ENCODE data around the gene C3orf20.
A peak's percentile ranks its signal among the peaks of the same experiment; 100 is the strongest.
"Not testable (repeated sequence)": the region's sequence is repeated elsewhere in the genome, so short reads cannot be mapped to it uniquely, and the experiment has no call there.

The C3orf20 gene

DNA sequence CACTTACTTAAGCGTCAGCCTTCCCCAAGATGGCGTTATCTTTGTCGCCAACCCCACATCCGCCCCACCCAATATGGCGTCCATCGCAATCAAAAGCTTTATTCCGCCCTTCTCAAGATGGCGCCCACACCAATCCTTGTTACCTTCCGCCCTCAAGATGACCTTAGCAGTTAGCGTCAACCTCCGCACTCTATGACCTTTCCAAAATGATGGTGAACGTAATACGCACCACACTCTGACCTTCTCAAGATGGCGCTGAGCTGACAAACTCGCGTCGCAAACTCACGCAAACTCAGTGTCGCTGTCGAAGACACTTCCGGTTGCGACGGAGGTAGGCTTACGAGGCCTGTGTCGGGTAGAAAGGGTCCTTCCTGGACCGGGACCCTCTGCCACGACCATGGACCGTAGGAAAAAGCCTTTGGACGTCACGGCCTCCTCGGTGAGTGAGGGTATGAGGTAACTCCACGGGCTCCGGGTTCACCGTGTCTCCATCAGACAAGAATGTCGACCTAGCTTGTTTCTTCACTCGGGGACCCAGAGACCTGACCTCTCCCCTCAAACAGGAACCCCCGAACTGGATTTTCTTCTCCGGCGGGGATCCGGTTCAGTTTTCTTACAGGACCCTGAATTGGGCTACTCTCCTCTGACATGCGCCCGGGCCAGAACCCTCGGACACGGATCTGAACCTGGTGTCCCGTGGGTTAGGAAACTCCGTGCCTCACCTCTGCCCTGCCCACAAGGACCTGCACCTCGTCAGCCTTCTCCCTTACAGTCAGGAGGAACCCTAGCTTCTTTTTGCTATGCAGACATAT is 23.3 kb upstream of the C3orf20 start, which contains the start of gene CCDC174:
Gene CCDC174 (plus strand): TSS at position 323 of the 812 bp plus-strand sequence. CDS start 75 bp downstream, at position 398.
- DNase-seq, result peak; percentile 97

DNA sequence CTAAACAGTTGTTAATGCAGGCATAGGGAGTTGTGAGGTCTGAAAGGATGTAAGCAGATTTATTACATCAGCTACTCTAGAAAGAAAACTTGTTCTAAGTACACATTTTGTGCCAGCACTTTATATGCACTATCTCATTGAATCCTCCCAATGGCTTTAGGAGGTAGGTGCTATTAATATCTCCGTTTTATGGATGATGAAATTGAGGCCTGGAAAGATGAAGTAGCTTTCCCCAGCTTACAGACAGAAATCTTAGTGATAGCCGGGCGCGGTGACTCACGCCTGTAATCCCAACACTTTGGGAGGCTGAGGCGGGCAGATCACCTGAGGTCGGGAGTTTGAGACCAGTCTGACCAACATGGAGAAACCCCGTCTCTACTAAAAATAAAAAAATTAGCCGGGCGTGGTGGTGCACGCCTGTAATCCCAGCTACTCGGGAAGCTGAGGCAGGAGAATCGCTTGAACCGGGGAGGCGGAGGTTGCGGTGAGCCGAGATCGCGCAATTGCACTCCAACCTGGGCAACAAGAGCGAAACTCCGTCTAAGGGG is 22.5 kb upstream of the C3orf20 start:
- not testable (repeated sequence) for DNase-seq

DNA sequence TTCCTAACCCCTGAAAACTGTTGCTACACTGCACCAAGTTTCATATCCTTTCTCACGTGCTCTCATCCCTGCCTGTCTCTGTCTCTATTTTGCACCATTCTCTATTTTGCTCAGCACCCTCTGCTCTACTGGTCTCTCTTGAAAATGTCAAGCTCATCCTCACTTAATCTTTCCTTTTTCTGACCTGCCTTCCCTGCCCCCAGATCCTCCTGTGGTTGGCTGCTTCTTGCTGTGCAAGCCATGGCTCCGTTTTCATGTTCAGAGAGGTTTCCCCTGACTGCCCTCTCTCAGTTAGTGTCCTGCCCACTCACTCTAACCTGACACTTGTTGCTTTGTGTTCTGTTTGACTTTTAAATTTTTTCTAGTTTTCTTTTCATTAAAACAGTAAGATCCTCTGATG is 17.4 kb upstream of the C3orf20 start:
- no peak for DNase-seq

DNA sequence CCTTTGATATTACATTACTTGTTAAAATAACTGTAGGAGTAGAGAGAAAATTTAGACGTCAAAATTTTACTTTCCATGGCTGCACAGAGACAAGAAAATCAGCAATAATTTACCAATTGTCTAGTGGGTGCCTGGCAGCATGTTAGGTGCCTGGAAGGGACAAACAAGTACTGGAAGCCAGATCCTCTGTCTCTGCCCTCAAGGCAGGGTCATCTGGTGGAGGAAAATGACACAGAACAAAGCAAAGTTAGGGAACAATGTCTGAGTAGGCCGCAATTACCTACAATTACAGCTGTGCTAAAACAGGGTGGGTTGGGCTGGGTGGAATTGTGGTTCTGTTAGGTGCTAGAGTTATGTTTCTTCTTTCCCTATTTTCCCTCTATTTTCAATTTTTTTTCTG is 16.0 kb upstream of the C3orf20 start:
- peak; percentile 75 for DNase-seq

DNA sequence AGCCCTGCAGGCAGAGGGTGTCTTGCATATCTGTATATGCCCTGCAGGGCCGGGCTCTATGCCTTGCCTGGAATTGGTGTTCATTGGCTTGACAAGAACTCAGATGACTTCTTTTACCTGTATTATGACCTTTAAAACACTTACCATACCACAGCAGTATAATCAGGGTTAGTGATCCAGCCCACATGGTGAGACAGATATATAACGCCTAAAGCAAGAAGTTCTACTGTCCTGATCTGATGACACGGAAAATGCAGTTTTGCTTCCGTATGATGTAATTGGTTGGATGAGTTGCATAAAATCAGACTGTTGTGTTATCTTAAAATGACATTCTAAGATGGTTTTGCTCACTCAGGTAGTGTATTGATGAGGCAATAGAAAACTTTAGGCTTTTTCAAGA is 14.0 kb upstream of the C3orf20 start:
- no peak for DNase-seq

DNA sequence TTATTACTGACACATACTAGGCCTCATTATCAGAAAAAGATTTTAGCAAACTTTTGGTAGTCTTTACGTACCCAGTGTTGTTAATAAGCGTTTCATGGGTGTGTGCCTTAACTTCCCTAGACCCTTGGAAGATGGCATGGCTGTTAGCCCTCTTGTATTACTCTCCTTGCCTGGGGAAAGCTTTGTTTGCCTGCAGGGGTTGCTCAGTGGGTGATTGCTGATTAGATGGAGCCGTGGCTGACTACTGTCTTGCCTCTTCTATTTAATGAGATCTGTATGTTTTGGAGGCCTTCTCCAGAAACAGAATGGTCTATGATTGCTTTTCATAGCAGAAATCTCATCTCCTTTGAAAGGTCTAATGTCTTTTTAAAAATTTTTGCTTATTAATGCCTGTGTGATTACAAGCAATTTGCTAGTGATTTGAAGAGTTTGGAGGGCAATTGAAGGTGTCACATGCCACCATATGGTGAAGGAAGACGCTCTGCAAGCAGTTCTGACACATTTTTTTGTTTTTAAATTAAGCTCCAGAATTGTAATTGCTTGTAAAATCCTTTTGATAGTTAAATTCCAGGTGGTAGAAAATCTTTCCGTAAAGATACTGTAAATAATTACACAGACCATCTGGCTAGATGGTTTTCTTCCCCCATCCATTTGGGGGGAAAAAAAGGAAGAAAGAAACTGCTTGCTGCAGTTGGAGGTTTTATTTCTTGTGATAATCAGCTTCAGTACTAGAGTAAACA is 11.4 kb upstream of the C3orf20 start:
- peak; percentile 72 for DNase-seq

DNA sequence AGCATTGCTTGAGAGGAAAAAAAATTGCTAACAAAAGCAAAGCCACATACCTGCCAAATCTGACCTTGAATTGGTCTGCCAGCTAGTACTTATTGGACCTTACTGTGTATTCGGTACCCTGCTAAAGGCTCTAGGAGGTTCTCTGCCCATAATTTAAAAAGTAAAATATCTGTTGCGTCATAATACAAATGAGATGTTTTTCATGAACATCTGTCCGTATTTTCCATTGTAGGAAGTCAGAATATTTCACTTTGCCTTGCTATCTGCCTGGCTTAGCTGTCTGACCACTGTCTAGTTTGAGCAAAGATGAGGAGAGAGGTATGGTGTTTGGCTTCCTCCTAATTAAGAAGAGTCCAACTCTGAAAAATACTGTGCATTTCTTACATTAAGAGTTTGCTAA is 10.8 kb upstream of the C3orf20 start:
- peak; percentile 25 for DNase-seq

DNA sequence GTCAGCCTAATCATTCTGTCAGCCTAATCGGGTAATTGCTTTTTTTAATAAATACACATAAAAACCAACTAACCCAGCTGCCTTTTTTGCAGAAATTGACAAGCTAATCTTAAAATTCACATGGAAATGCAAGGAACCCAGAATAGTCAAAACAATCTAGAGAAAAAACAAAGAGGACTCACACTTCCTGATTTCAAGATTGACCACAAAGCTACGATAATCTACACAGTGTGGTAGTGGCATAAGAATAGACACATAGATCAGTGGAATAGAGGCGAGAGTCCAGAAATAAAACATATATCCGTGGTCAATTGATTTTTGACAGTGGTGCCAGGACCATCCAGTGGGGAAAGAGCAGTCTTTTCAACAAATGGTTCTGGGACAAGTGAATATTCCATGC is 2.4 kb upstream of the C3orf20 start:
- DNase-seq, result no peak

DNA sequence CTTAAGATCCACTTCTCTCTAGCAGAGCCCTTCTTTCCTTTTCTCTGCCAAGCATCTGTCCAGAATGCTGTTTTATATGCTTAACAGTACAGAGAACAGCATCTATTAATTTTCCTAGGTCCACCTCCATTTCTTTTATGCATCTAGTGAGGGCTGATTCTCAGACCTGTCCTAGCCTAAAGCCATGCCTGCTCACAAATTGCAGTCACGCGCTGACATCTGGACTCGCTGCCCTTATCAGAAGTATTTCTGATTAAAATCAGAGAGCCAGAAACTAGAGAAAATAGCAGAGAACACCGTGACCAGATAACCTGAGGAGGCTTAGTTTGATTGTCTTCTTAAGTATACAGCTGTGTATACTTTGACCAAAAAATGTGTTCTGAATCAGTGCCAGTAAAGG is 1.9 kb downstream of the C3orf20 start:
- no peak for DNase-seq

DNA sequence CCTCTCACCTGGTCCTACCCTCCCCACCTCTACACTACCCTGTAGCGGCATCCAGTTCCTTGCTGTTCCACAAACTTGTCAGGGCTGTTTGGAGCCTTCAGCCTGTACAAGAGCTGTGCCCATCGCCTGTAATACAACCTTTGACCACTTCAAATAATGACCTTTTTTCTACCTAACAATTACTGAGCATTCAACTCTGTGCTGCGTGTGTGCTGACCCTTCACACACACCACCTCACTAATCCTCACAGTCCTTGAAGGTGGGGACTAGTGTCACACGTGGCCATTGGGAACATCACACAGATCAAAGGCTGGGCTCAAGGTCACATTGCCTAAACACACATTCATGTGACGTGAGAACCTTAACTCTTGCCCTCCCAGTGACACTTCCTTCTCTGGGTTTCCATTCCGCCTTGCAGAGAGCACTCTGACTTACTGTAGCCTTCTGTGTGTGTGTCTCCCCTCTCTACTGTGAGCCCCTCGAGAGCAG is 3.1 kb downstream of the C3orf20 start:
- DNase-seq, result no peak

DNA sequence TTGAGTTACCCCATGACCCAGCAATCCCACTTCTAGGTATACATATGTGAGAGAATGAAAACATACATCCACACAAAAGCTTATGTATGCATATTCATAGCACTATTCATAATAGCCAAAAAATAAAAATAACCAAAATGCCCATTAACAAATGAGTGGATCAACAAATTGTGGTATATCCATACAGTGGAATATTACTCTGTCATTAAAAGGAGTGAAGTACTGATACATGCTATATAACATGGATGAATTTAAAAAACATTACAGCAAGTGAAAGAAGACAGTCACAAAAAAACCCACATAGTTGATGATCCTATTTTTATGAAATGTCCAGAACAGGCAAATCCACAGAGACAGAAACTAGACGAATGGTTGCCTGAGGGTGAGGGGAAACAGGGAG is 5.2 kb downstream of the C3orf20 start:
- DNase-seq, result no peak

DNA sequence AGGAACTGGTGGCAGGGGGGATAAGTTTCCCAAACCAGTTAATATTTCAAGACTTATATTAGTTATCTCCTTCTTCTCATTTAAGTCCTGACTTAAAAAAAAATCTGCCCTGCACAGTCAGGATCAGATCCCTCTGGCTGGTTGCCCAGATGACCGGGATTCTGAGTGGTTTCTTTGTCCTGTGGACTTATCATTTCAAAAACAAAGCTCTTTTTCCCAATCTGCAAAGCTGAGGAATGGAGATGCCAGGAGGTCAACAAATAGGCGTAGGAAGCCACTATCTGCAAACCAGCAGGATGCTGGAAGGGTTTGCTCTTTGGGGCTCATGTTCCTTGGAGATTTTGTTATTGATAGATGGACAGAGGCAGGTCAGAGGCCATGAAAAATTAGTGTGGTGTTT is 5.8 kb downstream of the C3orf20 start:
- DNase-seq, result no peak

DNA sequence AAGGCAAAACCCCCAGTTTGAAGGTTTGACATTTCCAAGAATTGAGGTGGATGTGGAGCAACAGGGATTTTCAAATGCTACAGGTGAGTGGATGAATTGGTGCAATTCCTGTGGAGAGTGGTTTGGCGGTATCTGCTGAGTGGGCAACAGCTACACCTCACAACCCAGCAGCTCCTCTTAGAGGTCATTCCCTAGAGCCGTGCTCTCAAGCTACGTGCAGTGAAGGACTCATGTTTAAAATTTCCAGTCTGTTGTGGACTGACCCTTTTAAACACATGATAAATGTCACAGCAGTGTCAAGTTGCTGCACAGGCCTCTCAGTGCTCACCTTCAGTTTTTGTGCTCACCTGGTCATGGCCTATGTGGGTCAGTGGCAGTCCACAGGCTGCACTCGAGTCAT is 9.5 kb downstream of the C3orf20 start:
- DNase-seq, result no peak

DNA sequence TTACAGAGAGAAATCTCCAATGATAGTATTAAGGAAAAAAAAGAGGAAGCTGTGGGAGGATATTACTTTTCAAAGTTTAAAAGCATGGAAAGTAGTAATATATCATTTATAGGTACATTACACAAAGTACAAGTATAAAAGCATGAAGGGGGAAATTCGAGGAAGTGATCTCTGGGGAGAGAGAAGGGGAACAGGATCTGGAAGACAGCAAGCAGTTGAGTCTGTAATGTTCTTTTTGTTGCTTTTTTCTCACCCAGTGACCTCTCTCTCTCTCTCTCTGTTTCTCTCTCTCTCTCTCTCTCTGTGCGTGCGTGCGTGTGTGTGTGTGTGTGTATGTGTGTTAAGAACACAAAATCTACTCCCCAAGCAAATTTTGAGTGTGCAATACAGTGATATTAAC is 10.2 kb downstream of the C3orf20 start:
- no peak for DNase-seq

DNA sequence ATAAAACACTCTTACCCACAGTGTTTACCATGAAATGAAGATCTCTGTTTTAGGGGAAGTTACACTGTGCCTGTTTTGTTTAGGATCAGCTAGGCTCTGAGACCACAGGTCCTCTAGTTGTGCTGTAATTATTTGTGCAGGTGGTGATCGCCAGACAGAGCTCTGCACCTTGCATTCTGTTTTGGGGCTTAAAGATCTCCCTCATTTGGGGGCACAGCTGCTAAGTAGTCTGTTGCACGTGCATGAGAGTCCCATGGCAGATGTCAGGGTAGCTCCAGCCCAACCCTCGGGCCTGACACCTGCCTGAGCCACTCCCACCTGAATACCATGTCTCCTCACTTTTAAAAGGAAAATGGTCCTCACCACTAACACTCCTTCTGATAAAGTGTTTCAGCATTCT is 12.4 kb downstream of the C3orf20 start:
- peak; percentile 3 for DNase-seq

DNA sequence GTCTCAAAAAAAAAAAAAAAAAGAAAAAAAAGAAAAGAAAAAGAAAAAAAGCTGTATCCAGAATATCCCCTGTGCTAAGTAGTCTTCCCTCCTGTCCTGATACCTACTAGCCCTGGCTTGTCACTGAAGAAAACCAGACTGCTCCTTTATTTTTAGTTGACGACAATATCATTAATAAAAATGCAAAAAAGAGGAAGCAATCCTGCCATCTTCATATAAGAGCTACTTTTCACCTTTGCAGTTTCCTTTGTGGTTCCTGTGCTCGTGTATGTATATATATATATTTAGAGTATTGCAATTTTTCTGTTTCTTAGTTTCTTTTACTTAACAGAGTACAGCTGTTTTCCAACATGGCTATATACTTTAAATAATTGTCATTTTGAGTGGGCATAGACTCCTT is 13.6 kb downstream of the C3orf20 start:
- DNase-seq, result no peak

DNA sequence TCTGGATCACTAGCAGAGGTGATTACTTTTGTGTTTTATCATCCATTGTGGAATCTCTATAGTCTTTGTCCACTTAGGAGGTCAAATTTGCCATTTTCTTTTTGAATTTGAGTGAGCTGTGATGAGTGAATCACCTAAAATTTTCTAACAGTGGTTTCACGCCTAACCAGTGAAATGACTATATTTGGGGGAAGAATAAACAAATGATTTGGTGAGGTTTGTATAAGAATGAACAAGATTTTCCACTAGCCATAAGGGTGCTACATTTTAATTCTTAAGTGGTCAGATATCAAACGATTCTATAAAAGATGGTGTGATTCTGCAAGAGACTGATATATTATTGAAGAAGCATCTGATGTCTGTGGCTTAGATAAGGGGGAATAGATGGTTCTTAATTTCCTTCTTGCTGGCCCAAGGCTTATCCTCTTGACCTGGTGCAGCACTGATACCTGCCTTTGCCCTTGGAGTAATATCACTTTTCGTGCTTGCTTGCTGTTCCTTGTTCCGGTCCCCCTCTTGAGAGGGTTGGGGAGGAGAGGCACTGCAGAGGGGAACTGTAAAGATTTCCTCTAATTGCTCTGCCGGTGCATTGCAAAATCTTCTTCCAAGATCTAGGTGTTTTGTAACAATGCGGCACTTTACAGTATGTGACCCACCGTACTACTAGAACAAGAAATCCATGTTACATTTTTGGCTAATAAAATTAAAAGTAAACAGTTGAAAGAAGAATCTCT is 14.5 kb downstream of the C3orf20 start:
- no peak for DNase-seq

DNA sequence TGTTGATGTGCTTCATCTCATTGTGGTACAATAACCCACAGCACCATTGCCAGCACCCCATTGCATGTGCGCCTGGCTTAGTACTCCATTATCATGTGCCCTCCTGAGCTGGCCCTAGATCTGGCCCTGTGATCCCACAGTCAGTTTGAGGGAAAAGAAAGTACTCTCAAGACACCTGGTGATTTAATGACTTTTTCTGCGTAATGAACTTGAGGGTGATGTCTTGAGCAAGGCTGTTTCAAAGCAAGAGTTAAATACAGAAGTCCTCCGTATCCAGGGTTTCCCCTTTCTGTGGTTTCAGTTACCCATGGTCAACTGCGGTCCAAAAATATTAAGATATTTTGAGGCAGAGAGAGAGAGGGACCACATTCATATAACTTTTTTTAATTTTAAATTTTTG is 16.3 kb downstream of the C3orf20 start:
- no peak for DNase-seq

DNA sequence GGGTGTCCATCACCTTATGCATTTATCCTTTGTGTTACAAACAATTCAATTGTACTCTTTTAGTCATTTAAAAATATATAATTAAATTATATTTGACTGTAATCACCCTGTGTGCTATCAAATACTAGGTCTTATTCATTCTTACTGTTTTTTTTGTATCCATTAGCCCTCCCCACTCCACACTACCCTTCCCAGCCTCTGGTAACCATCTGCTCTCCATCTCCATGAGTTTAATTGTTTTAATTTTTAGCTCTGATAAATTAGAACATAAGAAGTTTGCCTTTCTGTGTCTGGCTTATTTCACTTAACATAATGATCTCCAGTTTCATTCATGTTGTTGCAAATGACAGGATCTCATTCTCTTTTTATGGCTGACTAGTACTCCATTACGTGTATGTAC is 16.8 kb downstream of the C3orf20 start:
- DNase-seq, result no peak

DNA sequence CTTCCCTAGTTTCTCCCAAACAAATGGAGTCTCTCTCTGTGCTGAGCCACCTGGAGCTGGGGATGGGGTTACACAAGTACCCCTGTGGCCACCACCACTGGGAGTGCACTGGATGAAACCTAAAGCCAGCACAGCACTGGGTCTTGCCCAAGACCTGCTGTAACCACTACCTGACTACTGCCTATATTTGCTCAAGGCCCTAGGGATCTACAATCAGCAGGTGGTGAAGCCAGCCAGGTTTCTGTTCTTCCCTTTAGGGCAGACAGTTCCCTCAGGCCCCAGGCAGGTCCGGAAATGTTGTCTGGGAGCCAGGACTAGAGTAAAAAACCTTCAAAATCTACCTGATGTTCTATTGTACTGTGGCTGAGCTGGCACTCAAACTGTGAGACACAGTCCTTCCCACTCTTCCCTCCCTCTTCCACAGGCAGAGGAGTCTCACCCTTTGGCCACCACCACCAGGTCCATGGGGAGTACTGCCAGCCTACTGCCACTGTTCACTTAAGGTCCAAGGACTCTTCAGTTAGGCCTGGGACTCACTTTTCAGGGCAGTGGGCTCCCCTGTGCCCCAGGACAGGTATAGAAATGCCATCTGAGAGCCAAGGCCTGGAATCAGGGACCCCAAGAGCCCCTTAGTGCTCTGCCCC is 23.8 kb downstream of the C3orf20 start:
- peak; percentile 66 for DNase-seq

DNA sequence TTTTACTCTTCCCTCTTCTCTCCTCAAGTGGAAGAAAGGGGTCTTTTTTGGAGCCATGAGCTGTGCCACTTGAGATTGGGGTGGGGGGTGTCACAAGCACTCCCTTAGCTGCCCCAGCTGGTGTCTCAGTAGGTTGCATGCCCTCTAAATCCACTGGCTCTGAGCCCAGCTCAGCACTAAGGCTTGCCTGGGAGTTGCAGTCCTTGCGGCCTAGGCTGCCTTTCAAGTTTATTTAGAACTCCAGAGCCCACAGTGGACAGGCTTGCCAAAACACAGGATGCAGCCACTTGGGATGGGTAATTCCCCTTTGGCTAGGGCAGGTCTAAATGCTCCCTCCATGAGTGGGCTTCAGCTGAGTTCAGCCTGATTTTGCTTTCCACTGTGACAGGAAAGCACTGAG is 24.7 kb downstream of the C3orf20 start:
- DNase-seq, result peak; percentile 0

DNA sequence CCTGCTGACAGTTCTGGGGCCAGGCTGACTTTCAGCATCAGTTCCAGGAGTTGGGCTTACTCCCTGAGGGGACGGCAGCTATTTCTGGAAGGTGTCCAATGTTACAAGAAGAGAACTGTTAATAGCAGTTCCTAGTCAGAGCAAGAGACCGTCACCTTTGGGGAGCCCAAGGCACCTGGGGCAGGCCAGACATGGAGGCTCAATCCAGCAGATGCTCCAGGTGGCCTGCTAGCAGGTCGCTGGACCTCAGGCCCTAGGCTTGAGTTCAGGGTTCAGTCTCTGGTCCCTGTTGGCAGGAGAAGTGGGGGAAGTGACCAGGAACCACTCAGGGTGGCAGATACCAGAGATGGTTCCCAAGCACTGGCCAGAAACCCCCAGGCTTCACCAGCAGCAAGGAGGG is 25.9 kb downstream of the C3orf20 start:
- no peak for DNase-seq

DNA sequence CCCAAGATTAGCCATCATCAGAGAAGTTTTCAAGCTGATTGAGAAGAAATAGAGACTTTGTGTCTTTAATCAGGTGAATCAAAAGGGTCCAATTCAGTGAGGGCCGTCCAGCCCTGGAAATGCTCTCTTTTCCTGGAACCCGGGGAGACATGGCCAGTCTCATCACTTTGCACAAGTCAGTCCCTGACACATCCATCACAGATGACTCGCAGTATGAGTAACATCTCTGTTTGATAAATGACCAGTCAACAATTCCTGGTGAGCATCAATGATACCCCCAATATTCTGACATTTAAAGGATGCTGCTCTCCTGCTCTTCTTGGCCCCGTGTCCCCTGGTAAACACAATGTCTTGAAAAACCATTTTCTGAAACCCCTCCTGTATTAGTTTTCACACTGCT is 26.7 kb downstream of the C3orf20 start:
- no peak for DNase-seq
